Endothelial cell of umbilical vein (primary cell): ENCODE results near the gene SPDEF. TPM values are rescaled to one million over a fixed set of nuclear protein-coding genes. Genes with fewer than 3 reads are reported as not detected.

Source experiments
- BruUV-seq: library from RNA; stranded (reverse); fragments of 400-500 nt; replicated peaks from 2 replicates; lab custom pipeline; 2021; lab: Mats Ljungman, UMichigan
- CTCF ChIA-PET: fragments of 300-600, 350-600 bp; sonication (Branson Sonifier 250); formaldehyde crosslinking; loops from one replicate; lab custom pipeline; 2021; ENCODE audit warnings: antibody characterized with exemption, inconsistent platforms; lab: Charles Lee
- POLR2A ChIA-PET: fragments of 300-600, 350-600 bp; sonication (Branson Sonifier 250); formaldehyde crosslinking; loops from one replicate; lab custom pipeline; 2021; ENCODE audit warnings: antibody characterized with exemption, inconsistent platforms; lab: Charles Lee
- DNase-seq: peaks from one replicate; pipeline ENCODE4 v3.0.0-alpha.2; 2011; ENCODE audit warnings: low read depth, low spot score
- FAIRE-seq: peaks from 2 replicates; lab custom pipeline; 2011; peaks lifted over from hg19 to GRCh38; lab: Jason Lieb, UNC
- H2AFZ ChIP-seq: 2 replicates; pipeline ENCODE4 v1.6.0; 2012; ENCODE audit warnings: low read depth, low read length, control low read depth, inconsistent platforms
- H3K27ac ChIP-seq: 2 replicates; pipeline ENCODE4 v1.5.1; 2011; ENCODE audit warnings: low read depth, mild to moderate bottlenecking, control low read depth, low read length, moderate library complexity; ENCODE audit not compliant: insufficient read depth
- H3K27me3 ChIP-seq, 2 experiments: 2 replicates each; pipeline versions ENCODE4 v1.6.0 to v1.6.1; 2011; ENCODE audit warnings: low read length in 2 of 2, mixed read lengths in 1 of 2; ENCODE audit not compliant: control insufficient read depth in 2 of 2, insufficient read depth in 2 of 2
- H3K36me3 ChIP-seq, 2 experiments: 2 replicates in 1 of 2; 3 replicates in 1 of 2; pipeline ENCODE4 v1.5.1; 2011; ENCODE audit warnings: low read length in 2 of 2, mild to moderate bottlenecking in 1 of 2, moderate library complexity in 1 of 2; ENCODE audit not compliant: control insufficient read depth in 2 of 2, insufficient read depth in 2 of 2; ENCODE audit errors: extremely low read depth in 1 of 2
- H3K4me1 ChIP-seq: 3 replicates; pipeline ENCODE4 v1.5.1; 2011; ENCODE audit warnings: mild to moderate bottlenecking, low read length; ENCODE audit not compliant: control insufficient read depth, insufficient read depth; ENCODE audit errors: extremely low read depth
- H3K4me2 ChIP-seq: 2 replicates; pipeline ENCODE4 v1.6.1; 2011; ENCODE audit warnings: low read length, control low read depth, mixed read lengths; ENCODE audit not compliant: insufficient read depth
- H3K4me3 ChIP-seq, 3 experiments: fragments of 200-600 bp in 1 of 3; sonication (generic), shearing (Covaris generic) in 1 of 3; replicated peaks in 1 of 3; 2 replicates each; pipeline ENCODE4 v1.5.1; 2011 to 2016; ENCODE audit warnings: control low read depth in 3 of 3, low read length in 3 of 3, mild to moderate bottlenecking in 2 of 3, inconsistent platforms in 1 of 3, low read depth in 1 of 3, moderate library complexity in 1 of 3; ENCODE audit not compliant: insufficient read depth in 1 of 3
- H3K79me2 ChIP-seq: 2 replicates; pipeline ENCODE4 v1.6.0; 2012; ENCODE audit warnings: low read length, inconsistent platforms; ENCODE audit not compliant: control insufficient read depth, insufficient read depth
- H3K9ac ChIP-seq: replicated peaks from 2 replicates; pipeline ENCODE3; 2011; ENCODE audit warnings: low read length, control low read depth; ENCODE audit not compliant: insufficient read depth; ENCODE audit errors: extremely low read depth
- H3K9me1 ChIP-seq: replicated peaks from 3 replicates; pipeline ENCODE4 v1.6.0; 2011; ENCODE audit warnings: mild to moderate bottlenecking, low read length; ENCODE audit not compliant: control insufficient read depth, insufficient read depth; ENCODE audit errors: extremely low read depth
- H3K9me3 ChIP-seq: replicated peaks from 2 replicates; pipeline ENCODE4 v1.5.1; 2012; ENCODE audit warnings: low read length, inconsistent platforms; ENCODE audit not compliant: control insufficient read depth, insufficient read depth
- H4K20me1 ChIP-seq: replicated peaks from 2 replicates; pipeline ENCODE3; 2011; ENCODE audit warnings: mild to moderate bottlenecking, low read length; ENCODE audit not compliant: control insufficient read depth, insufficient read depth; ENCODE audit errors: extremely low read depth
- CTCF ChIP-seq, 2 donors: IDR thresholded peaks; 1 replicate in 1 of 2; 2 replicates in 1 of 2; pipeline ENCODE4 v1.5.1; 2011; ENCODE audit warnings: low read length in 2 of 2, mild to moderate bottlenecking in 2 of 2, moderate library complexity in 2 of 2, control low read depth in 1 of 2, inconsistent platforms in 1 of 2, low read depth in 1 of 2; ENCODE audit not compliant: insufficient read depth in 1 of 2; ENCODE audit errors: extremely low read depth in 1 of 2
- EZH2 ChIP-seq: IDR thresholded peaks from 2 replicates; pipeline ENCODE4 v1.6.1; 2012; ENCODE audit warnings: borderline replicate concordance, low read depth, mild to moderate bottlenecking, moderate library complexity, low read length, inconsistent platforms; ENCODE audit not compliant: severe bottlenecking
- FOS ChIP-seq: IDR thresholded peaks from 2 replicates; pipeline ENCODE4 v1.6.1; 2011; ENCODE audit warnings: mild to moderate bottlenecking, low read length, moderate library complexity, borderline replicate concordance; ENCODE audit not compliant: insufficient read depth
- GATA2 ChIP-seq: IDR thresholded peaks from 2 replicates; pipeline ENCODE4 v1.7.0; 2011; ENCODE audit warnings: low read depth, mild to moderate bottlenecking, moderate library complexity, mixed read lengths, low read length; ENCODE audit not compliant: insufficient read length, insufficient read depth
- JUN ChIP-seq: IDR thresholded peaks from 2 replicates; pipeline ENCODE4 v1.6.1; 2011; ENCODE audit warnings: borderline replicate concordance, low read depth; ENCODE audit not compliant: insufficient read length, insufficient read depth
- MAX ChIP-seq: IDR thresholded peaks from 2 replicates; pipeline ENCODE4 v1.6.1; 2011; ENCODE audit not compliant: insufficient read depth, insufficient read length
- MYC ChIP-seq: IDR thresholded peaks from one replicate; pipeline ENCODE4 v1.6.1; 2011; ENCODE audit warnings: mild to moderate bottlenecking, low read depth, low read length
- POLR2A ChIP-seq: IDR thresholded peaks from 2 replicates; pipeline ENCODE4 v1.6.1; 2012; ENCODE audit warnings: low read depth, mild to moderate bottlenecking, control low read depth, low read length
- POLR2AphosphoS5 ChIP-seq: IDR thresholded peaks from 2 replicates; pipeline ENCODE4 v1.6.1; 2012; ENCODE audit warnings: low read depth, mild to moderate bottlenecking, control low read depth, low read length, moderate library complexity; ENCODE audit not compliant: insufficient read depth
- dilution Hi-C: fragments of 300-500 bp; cut with MboI; formaldehyde crosslinking; loops from one replicate; pipeline ENCODE4 v1.15.0; 2019; ENCODE audit warnings: low sequenced_read_pairs; ENCODE audit not compliant: extremely low pct_ligation_motif_present
- intact Hi-C: fragments of 100-400 bp; cut with micrococcal nuclease; formaldehyde crosslinking; loops from one replicate; pipeline ENCODE4 v1.10.0; 2022
- polyA plus RNA-seq, 4 experiments: library from polyadenylated mRNA; depleted of rRNA in 3 of 4; stranded (reverse) in 3 of 4; unstranded in 1 of 4; fragments of >200 nt; gene quantifications; 2 replicates each; pipeline versions ENCODE4 v1.2.1 to v1.2.3, GENCODE V29; 2011 to 2012; ENCODE audit warnings: missing spikeins in 1 of 4
- total RNA-seq: library from RNA; stranded (reverse); gene quantifications from 2 replicates; pipeline ENCODE4 v1.2.3, GENCODE V29; 2021

Gene SPDEF
- total and polyA plus RNA-seq, 2 donors (not counting 3 experiments of a cell fraction or from before 2014, with no cell fraction given) = not detected

GRCh38 chr6:34530753-34531365 is 25.3 kb downstream of the SPDEF start:
- H3K9ac ChIP-seq = no peak overlapping the region
- H3K9me3 ChIP-seq = no peaks in the 10 kb centered on the region
- no peak for DNase-seq
- peaks cover 2% of the 10 kb centered on the region for H3K4me1 ChIP-seq
- intact Hi-C loops = no loop called here
- no TSS peak for BruUV-seq
- H3K9me1 ChIP-seq = no peaks in the 10 kb centered on the region
- no peak for FAIRE-seq
- ChIA-PET CTCF (no interaction called here), POLR2A (no interaction called here)
- no peak overlapping the region for H3K4me2 ChIP-seq
- no peaks in the 10 kb centered on the region for H4K20me1 ChIP-seq
- no peaks in the 10 kb centered on the region for H3K36me3 ChIP-seq
- H3K27ac ChIP-seq = no peak overlapping the region
- TF ChIP-seq POLR2AphosphoS5 = no peak
- no peak for TF ChIP-seq JUN
- no peak for TF ChIP-seq FOS
- no peak for TF ChIP-seq POLR2A
- no peak for TF ChIP-seq MYC
- TF ChIP-seq CTCF (IDR thresholded peaks at IDR 0.05; ENCODE audit: extremely low read depth in 1 of 2, insufficient read depth in 1 of 2, low read depth in 1 of 2, low read length in 2 of 2) = no peak
- no peak for TF ChIP-seq MAX
- no peak for TF ChIP-seq EZH2
- no peak for TF ChIP-seq GATA2
- no peak overlapping the region for H2AFZ ChIP-seq
- H3K79me2 ChIP-seq = no peaks in the 10 kb centered on the region
- no peaks in the 10 kb centered on the region for H3K27me3 ChIP-seq
- dilution Hi-C loops = no loop called here
- no peak overlapping the region for H3K4me3 ChIP-seq
